NCI-H446 treated with DMSO at 0.1 percent for 48 hours (cell line): ENCODE results near the gene MYO1H.
"Not testable (repeated sequence)": the region's sequence is repeated elsewhere in the genome, so short reads cannot be mapped to it uniquely, and the experiment has no call there.

Experiments used
- DNase-seq: peaks from one replicate; lab custom pipeline; 2025; lab: John Stamatoyannopoulos, UW

MYO1H gene

GRCh38 chr12:109347589-109347988, at the start of gene MYO1H:
TSS of gene MYO1H (plus strand) at chr12:109347900. CDS start at chr12:109347961, 61 bp downstream.
- no peak for DNase-seq

- no peak for DNase-seq
These were observed 47.9 kb upstream of the MYO1H start for GRCh38 chr12:109299849-109300248.

DNA sequence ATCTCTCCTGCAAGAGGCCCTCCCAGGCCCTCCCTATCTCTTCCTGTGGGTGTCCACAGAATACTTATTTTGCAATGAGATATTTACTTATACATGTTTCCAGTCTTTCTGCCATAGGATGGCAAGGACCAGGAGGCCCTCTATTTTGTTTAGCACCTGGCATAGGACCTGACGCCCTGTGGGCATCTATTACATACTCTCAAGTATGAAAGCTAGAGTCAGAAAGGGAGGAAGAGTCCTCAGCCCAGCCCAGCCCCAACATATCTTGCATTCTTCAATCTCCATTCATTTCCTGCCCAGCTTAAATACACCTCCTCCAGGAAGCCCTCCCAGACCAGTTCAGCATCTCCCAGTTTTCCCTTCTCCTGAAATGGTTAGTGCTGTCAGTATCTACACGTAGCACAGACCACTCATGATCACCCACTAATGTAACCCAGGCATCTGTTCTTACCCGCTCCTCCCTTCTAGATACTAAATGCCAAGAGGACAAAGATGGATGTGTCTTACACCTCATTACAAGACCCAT, 46.0 kb upstream of the MYO1H start:
- DNase-seq, result no peak

- no peak for DNase-seq
These were observed 45.3 kb upstream of the MYO1H start for GRCh38 chr12:109302358-109302757.

- DNase-seq, result no peak
These were observed 44.9 kb upstream of the MYO1H start for GRCh38 chr12:109302770-109303169.

DNA sequence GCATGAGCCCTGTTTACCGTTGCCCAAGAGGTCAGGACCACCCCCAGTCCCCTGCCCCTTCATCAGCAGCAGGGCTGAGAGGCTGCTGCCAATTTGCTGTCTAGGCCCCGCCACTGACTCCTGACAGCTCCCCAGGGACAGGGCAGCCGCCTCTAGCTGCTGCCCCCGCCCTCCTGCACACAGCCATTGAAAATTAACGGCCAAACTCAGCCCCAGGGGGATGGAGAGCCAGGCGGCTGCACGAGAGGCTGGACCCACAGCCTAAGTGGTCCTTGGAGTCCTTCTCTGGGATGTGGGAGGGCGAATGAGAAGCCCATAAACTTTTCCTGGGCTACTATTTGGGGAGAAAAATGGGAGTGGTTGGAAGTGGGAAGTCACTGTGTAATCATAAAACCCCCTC, 43.2 kb upstream of the MYO1H start:
- no peak for DNase-seq

DNA sequence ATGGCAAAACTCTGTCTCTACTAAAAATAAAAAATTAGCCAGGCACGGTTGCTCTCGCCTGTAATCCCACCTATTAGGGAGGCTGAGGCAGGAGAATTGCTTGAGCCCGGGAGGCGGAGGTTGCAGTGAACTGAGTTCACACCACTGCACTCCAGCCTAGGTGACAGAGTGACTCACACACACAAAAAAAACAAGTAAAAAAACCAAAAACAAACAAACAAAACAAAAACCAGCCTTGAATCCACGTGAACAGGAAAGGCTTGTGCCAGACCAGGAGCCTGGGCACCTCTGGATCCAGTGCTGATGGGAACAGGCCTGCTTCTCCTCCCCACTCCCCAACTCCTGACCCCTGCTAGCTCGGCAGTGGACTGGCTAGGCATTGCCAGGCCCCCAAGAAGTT, 42.2 kb upstream of the MYO1H start:
- no peak for DNase-seq

- DNase-seq, result no peak
These were observed 40.6 kb upstream of the MYO1H start for GRCh38 chr12:109307051-109307450.

DNA sequence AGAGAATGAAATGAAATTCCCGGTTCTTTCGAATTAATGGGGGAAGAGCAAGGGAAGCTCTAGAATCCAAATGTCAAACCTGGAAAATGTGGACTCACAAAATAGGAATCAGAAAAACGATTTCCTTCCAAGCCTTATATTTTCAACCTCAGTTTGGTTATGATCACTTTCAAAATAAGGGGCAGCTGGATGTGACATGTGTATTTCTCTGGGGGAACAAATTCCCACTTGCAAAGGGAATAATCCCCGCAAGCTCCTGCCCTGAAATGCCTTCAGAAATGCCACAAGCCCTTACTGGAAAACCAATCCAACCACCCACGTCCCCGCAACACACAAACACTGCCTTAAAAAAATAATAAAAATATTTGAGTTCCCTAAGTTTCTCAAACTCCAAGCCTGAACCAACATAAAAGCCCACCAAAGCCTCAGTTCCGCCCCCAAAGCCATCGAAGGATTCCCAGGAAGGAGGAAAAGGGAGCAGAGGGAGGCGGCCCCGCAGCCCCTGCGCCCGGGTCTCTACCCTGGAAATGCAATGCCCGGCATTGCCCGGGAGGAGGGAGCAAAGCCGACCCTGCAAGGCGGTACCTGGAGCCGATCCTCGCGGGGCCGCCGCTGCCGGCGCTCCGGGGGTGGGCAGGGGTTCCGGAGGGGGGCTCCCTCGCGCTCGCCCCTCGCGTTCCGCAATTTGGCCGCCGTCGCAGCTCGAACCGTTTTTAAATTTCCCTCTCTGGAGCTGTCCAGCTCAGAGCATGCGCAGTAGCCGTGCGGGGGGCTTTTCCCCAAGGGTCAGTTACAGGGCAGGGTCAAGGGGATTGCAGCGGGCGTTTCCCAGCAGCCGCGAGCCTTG, 38.9 kb upstream of the MYO1H start, which contains the start of gene FOXN4:
Gene FOXN4 (minus strand): TSS at position 751 of the 847 bp plus-strand sequence. CDS start 963 bp downstream, outside the sequence.
- DNase-seq, result no peak

DNA sequence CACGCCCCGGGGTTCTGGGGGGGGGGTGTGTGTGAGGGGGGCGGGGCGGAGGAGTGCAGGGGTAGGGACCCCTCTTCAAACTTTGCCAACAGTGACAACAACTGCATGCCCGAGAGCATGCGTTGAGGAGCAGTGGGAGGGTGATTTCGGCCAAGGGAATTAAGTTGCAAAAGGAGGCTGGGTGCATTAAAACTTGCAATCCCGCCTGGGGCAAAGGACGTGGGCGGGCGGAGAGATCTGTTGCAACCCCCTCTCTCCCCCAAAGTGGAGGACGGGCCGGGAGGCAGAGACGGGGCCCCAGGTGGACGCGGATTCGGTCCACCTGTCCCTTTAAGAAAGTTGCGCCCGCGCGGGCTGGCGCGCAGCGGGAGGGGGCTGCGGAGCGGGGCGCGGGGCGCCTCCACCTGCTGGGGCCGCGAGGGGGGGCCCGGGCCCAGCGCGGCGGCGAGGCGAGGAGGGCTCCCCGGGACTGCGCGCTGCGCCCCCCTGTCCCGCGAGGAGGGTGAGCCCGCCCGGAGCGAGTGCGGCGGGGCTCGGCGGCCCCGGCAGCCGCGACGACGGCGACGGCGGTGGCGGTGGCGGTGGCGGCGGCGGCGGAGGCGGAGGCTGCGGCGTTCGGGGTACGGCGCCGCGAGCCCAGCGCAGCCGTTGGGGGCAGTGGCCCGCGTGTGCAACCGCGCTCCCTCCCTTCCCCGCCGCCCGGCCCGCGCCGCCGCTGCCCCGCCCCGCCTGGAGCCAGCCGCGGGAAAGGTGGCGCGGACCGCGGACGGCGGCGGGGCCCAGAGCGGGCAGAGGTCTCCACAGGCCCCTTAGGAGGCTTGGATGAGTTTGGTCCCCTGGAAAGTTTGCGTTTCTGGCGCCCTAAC, 38.1 kb upstream of the MYO1H start:
- no peak for DNase-seq

GRCh38 chr12:109310247-109311125, 37.2 kb upstream of the MYO1H start:
- DNase-seq, result no peak

DNA sequence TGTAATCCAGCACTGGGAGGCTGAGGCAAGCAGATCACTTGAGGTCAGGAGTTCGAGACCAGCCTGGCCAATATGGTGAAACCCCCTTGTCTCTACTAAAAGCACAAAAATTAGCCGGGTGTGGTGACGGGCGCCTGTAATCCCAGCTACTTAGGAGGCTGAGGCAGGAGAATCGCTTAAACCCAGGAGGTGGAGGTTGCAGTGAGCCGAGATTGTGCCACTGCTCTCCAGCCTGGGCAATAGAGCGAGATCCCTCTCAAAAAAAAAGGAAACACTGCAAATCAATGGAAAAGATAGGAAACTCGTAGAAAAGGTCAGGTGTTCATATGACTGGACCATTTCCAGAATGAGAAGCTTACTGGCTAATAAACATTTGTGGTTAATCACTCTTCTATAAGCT, 26.4 kb upstream of the MYO1H start:
- not testable (repeated sequence) for DNase-seq

GRCh38 chr12:109329003-109329402, 18.7 kb upstream of the MYO1H start:
- no peak for DNase-seq

DNA sequence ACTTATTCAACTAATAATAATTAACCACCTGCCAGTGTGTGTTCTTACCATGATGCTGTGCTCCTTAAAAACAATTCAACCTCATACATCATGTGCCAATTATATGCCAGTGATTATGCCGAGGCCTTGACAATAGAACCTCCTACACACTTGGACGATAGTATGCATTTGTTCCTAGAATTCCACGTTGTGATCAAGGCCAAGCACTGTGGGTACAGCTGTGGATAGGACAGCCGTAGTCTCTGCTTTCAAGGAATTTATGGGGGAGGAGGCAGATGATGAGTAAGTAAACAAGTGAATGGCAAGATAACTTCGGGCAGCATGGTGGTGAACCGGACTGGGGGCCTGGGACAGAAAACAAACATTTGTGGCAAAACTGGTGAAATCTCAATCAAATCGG, 18.0 kb upstream of the MYO1H start:
- DNase-seq, result no peak

DNA sequence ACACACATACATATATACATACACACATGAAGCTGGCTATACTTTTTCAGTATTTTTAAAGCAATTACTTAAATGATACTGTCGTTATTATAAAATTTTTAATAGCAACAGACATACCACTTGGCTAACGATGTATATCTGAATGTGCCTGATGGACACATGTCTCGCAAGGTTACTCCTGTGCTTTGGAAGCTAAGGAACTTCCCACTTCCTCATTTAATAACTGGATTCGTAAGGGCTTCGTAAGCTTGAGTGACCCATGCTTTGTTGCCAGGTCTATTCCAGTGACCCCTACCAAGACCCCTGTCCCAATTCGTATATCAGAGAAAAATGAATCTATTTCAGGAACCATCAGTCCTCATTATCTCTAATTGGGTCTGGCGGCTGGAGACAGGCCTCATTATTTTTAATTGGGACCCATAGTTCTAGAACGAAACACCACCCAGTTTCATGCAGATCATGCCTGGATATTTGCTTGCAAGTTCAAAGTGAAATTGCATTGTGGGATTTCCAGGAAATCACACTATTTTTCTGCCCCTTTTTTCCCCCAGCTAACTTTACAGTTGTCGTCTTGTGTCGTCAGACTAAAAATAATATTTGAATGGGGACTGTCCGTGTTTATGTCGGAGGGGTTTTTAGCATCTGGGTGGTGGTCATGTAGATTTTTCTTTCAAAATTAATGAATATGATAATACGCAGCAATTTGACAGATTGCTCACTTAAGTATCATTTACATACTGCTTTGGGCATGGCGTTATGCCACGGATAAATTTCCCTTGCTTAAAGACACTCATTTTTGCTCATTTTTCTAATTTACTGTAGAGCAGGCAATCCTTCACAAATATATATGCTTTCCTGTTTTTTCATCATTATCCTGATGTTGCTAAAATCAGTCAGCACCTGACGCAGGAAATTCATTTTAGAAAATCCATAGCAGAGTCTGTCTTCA, 17.1 kb upstream of the MYO1H start:
- DNase-seq, result no peak

DNA sequence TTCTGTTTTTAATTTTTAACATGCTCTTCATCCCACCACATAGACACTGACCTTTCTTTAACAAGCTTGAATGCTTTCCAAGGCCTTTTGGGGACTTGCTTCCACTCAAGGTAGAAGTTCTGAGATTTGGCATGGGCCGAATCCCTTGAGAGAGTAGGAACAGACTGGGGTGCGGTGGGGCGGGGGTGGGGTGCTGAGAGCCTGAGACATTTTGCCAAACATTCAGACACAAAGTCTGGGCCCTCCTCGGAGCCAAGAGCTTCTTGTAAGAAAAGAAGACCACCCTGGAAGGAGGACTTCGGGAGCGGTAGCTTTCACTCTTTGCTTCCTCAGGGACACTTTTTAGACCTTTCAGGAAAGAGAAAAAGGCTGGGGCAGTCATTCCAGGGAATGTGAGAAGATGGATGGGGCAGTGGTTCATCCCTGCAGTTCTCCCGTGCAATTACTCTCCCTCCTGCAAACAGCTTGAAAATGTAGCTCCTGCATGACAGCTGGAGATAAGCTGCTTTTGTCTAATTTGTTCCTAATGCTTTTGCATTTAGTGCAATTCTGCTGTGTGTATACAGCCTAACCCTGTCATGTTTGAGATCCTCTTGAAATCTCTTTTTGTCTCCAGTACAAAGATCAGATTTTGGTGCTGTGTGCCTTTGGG, 16.3 kb upstream of the MYO1H start:
- DNase-seq, result no peak

DNA sequence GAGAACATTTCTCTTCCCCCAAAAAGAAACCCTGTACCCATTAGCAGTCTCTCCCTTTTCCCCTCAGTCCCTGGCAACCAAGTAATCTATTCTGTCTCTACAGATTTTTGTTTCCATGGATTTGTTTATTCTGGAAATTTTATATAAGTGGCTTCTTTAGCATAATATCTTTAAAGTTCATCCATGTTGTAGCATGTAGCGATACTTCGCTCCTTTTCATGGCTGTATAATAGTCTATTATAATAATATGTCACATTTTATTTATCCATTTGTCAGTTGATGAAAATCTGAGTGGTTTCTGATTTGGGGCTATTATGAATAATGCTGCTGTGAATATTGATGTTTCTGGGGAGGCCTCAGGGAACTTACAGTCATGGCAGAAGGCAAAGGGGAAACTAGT, 12.8 kb upstream of the MYO1H start:
- DNase-seq, result no peak

GRCh38 chr12:109336593-109336992, 11.1 kb upstream of the MYO1H start:
- DNase-seq, result no peak

- DNase-seq, result no peak
These were observed 4.0 kb upstream of the MYO1H start for GRCh38 chr12:109343677-109344076.

GRCh38 chr12:109345428-109345827, 2.3 kb upstream of the MYO1H start:
- no peak for DNase-seq
